ENCODE data around the gene IGFBP2.

The IGFBP2 gene

DNA sequence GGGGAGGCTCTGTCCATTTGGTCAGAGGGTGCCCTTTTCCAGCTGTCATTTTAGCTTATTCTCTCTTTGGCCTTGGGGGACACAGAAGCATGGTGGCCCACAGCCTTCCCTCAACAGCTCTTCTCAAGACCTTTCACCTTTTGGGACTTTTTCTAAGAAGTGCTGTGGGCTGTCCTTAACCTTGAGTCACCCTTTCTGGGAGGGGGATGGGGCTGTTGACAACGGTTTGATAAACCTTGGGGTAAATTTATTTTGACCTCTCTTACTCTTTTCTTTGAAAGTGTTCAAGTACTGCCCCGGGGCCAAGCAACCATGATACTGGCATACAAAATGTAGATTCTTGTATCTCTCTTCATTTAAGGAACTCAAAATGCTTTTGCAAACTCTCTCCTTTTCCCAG lies 48.5 kb downstream of the IGFBP2 start:
- DNase-seq (ENCODE audit: low read depth), result no peak

DNA sequence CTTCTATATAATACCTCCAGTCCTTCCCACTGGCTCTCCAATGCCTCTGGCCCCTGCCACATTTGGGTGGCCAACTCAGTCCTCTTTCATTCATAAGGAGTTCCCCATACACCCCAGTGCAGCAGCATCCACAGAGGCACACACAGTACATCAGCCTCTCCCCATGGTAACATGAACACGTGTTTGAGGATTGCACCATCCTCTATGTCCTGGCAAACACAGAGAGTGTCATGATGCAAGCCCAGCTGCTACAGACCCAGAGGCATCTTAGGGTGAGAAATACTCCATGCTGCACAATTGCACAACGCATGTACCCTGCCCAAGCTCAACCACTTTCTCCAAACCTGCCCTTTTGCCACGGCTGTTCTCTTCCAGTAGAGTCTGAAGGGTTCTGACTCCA lies 50.6 kb downstream of the IGFBP2 start:
- DNase-seq (ENCODE audit: low read depth), result peak; percentile 98

DNA sequence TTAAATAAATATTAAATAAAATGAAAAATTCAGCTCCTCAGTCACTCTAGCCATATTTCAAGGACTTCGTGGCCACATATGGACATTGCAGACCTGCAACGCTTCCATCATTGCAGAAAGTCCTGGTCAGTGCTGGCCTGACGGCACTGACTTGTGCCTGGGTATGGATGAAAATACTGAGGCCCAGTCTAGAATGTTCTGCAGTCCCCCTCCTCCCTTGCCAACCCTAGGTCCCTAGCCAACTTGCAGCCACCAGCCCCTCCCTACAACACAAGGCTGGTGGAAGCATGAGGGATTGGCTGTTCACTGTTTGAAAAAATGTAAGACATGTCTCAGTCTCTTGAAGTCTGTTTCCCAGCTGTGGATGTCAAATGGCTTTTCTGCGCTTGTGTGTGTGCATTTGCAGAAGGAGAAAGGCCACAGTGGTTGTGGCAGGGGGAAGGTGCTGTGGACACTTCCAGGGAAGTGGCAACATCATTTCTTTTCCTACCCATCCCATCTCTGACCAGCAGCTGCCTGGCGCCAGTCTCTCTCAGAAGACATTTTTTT lies 52.2 kb downstream of the IGFBP2 start:
- no peak for DNase-seq (ENCODE audit: low read depth)

DNA sequence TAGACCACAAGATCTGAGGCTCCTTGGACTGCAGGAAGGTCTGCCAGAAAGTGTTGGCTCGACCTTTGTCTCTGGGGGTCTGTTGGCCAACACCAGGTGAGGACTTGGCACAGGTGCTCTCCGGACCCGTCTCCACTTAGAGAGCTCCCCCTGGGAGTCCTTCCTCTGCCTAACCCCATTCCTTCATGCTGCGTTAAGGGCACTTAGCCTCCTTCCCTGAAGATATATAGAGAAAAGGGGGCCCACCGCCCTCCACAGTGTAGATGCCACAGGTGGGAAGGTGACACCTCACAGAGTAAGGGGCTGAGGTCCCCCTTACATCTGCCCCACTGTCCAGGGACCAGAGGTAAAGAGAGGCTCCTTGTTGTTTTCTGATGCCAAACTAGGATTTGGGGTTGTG lies 53.9 kb downstream of the IGFBP2 start:
- DNase-seq (ENCODE audit: low read depth), result no peak

DNA sequence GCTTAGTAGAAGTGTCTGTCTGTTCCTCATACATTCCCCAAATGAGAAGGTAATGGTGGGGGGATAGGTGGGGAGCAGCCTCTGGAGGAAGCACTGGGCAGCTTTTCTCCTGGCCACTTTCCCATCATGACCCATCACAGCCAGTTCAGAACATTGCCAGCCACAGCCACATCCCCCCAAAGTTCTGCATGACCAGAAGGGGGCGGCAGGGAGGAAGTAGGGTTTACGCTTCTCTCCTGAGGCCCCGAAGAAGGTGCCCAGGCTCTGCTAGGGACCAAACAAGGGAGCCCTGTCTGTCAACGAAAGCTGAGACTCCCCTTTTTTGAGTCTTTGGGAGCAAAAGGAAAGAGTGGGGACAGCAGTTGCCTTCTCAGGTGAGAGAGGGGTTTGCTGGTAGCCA lies 54.4 kb downstream of the IGFBP2 start:
- DNase-seq (ENCODE audit: low read depth), result no peak

DNA sequence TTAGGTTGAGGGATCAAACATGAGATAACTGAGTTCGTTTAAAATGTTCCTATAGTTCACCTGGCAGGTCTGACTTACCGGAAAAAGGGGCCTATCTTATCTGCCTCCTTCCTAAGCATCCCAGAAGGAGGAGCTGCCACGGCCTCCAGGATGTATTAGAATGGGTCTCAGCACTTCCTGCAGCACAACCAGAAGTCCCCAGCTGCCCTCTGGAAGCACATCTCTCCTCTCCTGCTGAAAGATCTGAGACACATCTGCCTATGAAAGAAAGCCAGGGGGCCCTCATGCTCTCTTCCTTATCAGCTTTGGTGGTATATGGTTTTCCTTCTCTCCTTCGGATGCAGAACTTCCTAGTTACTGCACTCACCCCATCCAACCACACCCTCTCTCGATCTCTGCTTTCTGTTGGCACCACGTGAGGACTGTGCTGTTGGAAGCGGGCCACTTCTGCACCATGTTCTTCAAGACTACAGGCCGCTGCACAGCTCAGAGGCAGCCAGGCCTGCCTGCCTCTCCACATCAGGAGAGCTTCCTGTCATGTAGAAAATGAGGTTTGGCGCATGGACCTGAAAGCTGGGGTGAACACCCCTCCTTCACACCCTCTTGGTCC lies 55.6 kb downstream of the IGFBP2 start:
- no peak for DNase-seq (ENCODE audit: low read depth)

DNA sequence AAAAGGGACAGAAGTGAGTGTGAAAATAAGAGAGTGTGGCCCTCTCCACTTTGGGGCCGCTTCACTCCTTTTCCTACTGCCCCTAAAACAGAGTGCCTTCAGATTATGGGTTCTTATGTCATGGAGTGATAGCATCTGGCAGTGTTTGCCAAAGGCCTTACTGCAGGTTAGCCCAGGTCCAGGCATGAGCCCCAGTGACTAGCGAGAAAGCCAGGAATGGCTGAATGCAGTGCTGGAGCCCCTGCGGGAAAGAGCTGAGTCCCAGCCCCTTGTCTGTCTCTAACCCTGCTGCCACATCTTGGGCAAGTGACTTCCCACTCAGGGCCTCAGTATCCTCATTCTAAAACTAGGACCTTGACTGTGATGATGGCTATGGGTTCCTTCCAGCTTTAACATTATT lies 56.2 kb downstream of the IGFBP2 start:
- no peak for DNase-seq (ENCODE audit: low read depth)

DNA sequence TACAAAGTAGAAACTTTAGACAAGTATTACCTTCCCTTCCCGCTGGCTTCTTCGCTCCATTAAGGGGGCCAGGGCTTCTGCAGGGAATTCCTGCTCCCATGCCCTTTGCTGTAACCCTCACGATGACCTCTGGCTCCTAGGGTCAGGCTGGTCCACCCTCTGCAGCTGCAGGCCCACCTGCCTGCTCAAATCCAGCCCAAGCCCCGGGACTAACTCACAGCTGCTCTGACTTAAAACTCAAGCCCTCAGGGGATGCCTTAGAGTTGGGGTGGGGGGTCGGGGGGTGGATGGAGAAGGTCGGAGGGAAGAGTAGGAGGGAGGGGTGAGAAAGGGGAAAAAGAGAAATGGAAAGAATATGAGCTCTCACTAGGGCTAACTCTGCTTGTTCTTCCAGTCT lies 57.2 kb downstream of the IGFBP2 start:
- no peak for DNase-seq (ENCODE audit: low read depth)

DNA sequence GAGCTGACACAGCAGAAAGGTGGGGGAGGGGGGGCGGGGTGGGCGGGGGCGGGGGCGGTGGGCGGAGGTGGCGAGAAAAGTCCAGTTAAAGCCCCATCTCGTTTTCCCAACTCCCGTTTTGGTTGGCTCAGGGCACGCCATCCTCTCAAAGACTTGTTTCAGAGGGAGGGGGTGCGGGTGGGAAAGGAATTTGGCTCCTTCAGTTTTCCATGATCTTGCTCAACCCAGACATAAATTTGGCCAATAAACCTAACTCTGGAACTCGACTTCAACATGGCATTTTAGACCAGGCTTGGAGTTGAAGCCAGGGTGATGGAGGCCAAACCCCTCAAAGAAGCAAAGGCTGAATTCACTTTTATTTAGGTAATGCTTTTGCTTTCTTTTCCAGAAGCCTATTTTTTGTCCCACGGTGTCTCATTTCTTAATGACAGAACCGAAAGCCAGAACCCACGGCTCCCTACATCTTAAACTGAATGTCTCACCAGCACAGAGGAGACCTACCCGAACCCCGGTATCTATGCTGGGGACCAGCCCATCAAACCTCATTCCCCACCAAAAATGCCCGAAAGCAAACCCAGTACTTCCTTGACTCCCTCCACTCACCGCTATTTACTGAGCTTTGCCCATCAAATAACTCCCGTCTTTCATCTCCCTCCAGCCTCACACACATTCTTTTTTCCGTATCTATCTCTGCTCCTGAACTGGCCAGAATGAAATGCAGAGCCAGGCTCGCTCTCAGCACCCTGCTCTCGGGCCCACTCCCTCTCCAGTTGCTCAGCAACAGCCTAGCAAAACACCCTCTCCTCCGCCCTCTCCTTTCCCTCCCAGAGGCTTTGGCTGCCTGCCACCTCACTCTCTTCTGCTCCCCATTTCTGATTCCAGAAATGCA lies 57.9 kb downstream of the IGFBP2 start:
- DNase-seq (ENCODE audit: low read depth), result peak; percentile 68

DNA sequence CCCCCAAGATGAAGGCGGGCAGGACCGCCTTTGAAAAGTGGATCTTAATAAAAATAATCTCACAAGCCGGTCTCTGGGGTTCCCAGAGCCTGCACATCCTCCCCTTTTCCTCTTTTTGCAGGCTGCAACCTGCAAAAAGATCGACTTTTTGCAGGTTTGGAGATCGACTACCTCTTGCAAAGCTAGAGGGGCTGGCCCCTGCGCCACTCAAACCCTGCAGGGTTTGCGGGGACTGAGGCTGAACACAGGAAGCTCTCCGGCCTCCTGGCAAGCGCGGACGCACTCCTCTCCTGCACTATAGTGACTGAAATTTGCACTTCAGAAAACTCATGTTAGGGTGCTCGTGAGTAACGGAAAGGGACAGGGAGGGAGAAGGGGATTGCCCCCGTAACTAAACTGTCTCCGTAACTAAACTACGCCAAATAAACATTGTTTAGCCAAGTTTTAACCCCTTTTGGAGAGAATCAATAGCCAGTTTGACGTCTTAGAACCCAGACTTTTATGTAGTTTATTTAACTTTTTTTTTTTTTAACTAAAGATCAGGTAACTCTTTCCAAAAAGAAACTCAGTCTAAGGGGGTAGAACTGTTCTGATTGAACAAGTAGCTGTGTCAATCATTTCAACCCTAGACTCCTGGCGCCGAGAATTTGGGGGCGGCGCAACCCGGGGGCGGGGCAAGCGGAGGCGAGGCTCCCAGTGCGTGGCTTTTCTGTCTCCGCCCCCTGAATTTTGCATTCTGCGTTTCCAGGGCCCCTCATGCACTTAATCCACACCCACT lies 59.6 kb downstream of the IGFBP2 start:
- peak; percentile 23 for DNase-seq (ENCODE audit: low read depth)

DNA sequence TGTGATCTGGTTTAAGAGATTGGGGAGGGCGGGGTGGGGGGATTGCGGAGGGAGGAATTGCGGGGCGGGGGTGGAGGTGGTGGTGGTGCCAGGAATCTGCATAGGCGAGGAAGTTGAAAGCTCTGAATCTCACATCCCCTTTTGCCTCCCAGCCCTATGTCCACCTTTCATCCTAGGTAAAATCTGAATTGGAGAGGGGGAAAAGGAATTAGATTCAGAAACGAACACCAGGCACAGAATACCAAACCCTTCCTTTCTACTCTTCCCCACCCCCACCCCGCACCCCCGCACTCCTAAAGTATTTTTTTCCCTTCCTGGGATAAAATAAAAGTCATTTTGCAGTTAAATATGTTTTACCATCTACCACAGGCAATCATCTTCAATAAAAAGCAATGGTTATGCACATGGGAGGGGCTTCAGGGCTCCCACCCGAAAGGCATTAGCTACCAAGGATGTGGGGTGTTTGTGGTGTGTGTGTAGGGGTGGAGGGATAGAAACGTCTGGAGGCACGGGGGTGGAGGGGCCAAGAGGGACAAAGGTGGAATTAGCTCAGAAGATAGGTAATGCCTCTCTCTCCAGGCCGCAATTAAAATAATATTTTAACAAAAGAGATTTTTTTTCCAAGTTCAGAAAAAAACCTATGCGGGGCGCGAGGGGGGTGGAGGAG lies 60.3 kb downstream of the IGFBP2 start:
- no peak for DNase-seq (ENCODE audit: low read depth)

DNA sequence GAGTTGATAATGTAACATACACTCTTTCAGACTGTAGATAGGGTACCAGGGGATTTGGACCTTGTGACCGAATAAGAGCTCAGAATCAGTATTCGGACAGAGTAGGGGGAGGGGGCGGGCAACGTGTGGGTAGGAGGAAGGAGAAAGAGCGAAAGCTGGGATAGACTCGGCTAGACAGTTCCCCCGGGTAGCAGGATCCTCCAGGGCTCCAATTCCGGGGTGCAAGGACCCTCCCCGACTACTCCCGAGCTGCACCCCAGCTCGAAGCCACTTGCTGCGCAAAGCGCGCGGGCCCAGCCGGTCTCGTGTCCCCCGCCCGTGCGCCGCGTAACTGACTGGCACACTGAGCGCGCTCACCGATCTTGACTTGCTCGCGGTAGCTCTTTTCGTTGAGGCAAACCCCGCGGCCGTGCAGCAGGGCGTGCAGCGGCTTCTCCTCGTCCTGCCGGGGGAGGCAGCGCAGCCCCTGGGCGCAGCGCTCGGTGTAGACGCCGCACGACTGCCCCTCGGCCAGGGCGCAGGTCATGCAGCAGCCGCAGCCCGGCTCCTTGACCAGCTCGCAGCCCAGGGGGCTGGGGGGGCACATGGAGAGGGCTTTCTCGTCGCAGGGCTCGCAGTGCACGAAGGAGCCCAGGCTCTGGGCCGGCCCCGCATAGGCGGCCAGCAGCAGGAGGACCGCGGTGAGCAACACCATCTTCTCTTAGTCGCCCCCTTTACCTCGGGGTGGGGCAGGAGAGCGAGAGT lies 61.0 kb downstream of the IGFBP2 start:
- DNase-seq (ENCODE audit: low read depth), result peak; percentile 21

DNA sequence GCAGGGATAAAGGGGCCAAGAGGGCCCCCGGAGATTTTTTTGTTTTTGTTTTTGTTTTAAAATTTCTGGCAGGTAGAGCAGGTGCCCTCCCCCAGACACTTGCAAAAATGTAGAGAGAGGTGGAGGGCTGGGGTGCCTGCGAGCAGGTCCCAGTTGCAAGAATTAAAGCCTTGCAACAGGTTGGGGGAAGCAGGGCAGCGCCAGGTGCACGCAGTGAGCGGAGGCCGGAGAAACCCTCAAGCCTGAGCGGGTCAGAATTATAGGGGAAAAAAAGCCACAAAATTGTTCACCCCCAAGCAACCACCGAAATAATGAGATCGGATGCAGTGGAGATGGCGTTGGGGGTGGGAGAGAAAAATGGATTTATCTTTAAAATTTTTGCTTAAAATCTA lies 61.6 kb downstream of the IGFBP2 start:
- no peak for DNase-seq (ENCODE audit: low read depth)

DNA sequence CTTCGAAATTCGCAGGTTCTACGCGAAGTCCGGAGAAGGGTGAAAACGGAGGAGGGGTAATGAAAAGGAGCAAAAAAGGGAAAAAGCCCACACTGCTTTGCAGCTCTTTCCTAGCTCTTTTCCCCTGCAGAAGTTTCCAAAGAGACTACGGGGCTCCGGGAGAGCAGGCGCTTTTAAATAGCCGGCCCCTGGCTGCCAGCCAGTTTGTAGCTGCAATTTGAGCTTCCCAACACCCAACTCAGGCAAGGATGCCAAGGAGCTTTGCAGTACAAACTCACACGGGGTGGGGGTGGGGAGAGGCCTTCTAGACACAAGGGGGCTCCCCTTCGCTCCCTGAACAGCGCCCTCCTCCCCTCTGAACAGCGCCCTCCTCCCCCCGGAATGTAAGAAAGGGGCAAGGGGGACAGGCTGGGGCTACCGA lies 62.2 kb downstream of the IGFBP2 start, which contains the start of gene IGFBP5:
TSS of gene IGFBP5 (minus strand) at position 149 of the 421 bp plus-strand sequence. CDS start 774 bp downstream, outside the sequence.
- DNase-seq (ENCODE audit: low read depth), result peak; percentile 75

DNA sequence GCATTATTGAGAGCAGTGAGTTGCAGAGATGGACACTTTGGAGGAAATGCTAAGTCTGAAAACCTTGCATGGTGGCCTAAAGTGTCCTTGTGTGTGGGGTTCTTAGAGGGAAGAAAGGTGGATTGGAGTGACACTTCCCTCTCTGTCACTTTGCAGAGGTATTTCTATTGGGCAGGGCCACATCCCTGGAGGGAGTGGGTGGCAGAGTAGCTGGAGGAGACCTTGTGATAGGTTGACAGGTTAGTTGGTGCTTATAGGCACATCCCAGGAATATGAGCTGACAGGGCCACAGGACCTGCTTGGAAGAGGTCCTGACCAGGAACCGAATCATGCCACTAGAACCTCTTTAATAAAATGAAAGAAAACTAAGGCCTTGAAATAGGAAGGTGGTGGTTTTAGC lies 63.1 kb downstream of the IGFBP2 start:
- no peak for DNase-seq (ENCODE audit: low read depth)

DNA sequence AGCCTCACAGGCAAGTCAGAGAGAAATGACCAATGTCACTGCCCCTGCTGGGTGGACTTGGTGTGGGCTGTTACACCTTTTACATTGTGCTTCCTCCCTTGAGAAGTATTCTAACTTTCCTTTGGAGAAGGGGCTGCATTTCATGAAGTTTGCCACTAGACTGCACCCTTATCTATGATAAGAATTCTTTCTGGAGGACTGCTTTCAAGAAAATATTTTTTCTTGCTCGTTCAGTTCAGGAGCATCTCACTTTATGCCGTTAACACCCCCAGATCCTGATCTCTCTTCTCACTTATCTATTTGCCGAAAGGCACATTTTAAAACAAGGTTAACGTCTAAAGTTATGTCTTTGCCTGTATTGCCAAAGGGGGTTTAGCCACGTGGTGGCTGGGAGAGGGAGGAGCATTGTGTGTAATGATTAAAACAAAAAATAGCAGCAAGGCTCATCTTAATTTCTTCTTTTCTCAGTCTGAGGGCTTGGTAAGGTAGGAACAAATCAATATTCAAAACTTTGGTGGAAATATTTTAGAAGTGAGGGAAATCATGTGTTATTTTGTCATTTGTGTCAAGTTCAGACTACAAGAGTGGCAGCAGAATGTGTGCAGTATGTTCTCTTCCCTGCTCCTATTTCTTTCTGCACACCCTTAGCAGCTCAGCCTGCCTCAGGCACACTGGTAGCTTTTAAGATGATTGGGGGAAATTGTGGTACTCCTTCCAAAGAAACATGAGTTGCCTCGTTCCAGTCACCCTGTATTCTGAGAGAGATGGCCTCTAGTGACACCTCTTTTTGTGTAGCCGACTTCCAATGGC lies 63.7 kb downstream of the IGFBP2 start:
- DNase-seq (ENCODE audit: low read depth), result peak; percentile 34

DNA sequence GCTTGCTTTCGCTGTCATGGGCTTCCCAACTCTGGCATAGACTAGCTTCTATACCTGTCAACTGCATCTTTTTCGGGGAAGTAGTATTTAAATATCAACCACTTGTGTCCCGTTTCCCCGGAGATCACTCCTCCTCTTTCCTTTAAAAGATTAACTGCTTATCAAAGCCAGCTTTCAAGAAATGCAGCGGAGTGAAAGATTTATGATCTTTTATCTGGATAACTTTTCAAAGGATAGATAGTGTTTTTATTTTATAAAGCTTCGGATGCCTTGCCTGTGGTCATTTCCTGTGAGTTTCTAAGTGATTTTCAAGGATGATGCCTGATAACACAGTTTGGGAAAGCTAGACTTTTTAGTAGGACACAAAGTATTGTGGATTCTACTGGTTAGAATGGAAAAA lies 65.1 kb downstream of the IGFBP2 start:
- DNase-seq (ENCODE audit: low read depth), result no peak

DNA sequence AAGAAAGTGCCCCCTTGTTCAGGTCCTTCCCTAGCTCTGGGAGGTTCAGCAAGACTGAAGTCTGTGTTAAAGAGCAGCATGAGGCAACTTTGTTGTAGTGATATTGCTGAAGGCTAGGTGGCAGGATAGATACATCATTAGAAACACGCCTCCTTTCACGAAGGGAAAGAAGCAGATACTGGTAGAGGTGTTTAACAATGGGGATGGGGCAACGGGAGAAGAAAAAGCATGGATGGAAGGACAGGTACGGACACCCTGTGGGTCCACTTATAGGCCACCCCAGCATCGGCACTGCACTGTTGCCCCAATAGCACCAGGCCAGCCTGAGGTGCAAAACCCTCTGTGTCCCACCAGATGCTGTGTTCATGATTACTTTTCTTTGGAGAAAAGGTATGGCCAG lies 65.7 kb downstream of the IGFBP2 start:
- DNase-seq (ENCODE audit: low read depth), result peak; percentile 56

DNA sequence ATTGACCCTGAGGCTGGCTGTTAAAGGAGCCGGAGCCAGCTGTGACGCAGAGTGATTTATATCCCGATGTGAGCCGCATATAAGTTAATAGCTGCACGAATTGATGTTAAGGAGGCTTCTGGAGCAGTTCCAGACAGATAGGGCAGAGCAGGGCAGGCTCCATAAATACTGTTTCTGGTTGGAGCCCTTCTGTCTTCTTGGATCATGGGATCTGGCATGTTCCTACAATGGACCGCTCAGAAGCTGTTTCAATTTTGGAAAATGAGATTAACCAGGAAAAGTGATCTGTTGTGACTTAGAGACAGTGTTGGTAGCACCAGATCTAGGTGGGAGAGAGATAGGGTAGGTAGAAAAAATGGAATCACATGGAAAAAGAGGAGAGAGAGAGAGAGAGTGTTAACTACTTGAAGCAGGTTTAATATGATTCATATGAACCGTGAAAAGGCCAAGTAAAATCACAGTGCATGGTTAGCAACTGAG lies 66.9 kb downstream of the IGFBP2 start:
- no peak for DNase-seq (ENCODE audit: low read depth)

DNA sequence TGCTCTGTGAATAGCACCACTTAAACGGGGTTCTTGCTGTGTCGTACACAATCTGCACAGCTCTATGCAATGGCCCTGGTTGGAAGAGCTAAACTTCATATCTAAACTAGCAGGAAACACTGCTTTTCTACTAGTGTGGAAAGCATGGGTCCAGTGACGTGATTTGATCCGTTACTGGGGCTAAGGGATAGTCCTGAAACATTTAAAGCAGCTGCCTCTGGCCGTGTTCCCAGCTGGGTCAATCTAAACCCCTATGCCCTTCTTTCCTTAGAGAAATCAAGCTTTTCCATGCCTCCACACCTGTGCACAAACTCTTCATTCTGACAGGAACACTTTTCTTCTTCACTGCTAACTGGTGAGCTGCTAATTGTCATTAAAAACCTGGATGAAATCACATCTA lies 67.6 kb downstream of the IGFBP2 start:
- DNase-seq (ENCODE audit: low read depth), result no peak
